ENCODE data around the gene RFX2.

- TF ChIP-seq GATA3 (IDR thresholded peaks at IDR 0.05; ENCODE audit: low read depth, low read length) (no peak), GATA2 (IDR thresholded peaks at IDR 0.05; ENCODE audit: low read depth, low read length) (no peak)
These were observed 34.0 kb downstream of the RFX2 start for GRCh38 chr19:6076291-6076665.
